ENCODE measurements around the gene WDR75. TPM values are rescaled to one million over a fixed set of nuclear protein-coding genes. Genes with fewer than 3 reads are reported as not detected.
"Not testable (repeated sequence)": the region's sequence is repeated elsewhere in the genome, so short reads cannot be mapped to it uniquely, and the experiment has no call there.

WDR75 gene
- 10 to 100 TPM; 29.7 to 44.0 (median 38.3) TPM for polyA plus RNA-seq (ENCODE audit: insufficient read length in 10 of 10)
- long read RNA-seq, donor 1, transcript WDR75-201 (21 exons, 2,701 nt) = major isoform, 5 of 17 reads
- long read RNA-seq, donor 1, partial matches to known transcripts = 10 of 17 reads
- long read RNA-seq, donor 1, other reads (novel, unspliced or antisense) = 0 of 17 reads
- long read RNA-seq, donor 2, transcript WDR75-201 (21 exons, 2,701 nt) = major isoform, 5 of 12 reads
- long read RNA-seq, donor 2, partial matches to known transcripts = 7 of 12 reads
- long read RNA-seq, donor 2, other reads (novel, unspliced or antisense) = 0 of 12 reads
- long read RNA-seq, donor 3 = 0 reads
- long read RNA-seq, donor 4, partial matches to known transcripts = 0 of 2 reads
- long read RNA-seq, donor 4, other reads (novel, unspliced or antisense) = 0 of 2 reads
- long read RNA-seq, donor 5, transcript WDR75-201 (21 exons, 2,701 nt) = major isoform, 5 of 6 reads
- long read RNA-seq, donor 5, partial matches to known transcripts = 0 of 6 reads
- long read RNA-seq, donor 5, other reads (novel, unspliced or antisense) = 0 of 6 reads
- long read RNA-seq, donor 6, full-length matches to known transcripts = 6 of 6 reads
- long read RNA-seq, donor 6, partial matches to known transcripts = 0 of 6 reads
- long read RNA-seq, donor 6, other reads (novel, unspliced or antisense) = 0 of 6 reads
- long read RNA-seq, donor 7, partial matches to known transcripts = 0 of 3 reads
- long read RNA-seq, donor 7, other reads (novel, unspliced or antisense) = 0 of 3 reads
- long read RNA-seq, donor 8, partial matches to known transcripts = 7 of 9 reads
- long read RNA-seq, donor 8, other reads (novel, unspliced or antisense) = 0 of 9 reads
- long read RNA-seq, donor 9 = 0 reads

GRCh38 chr2:189440947-189441708 lies at the start of gene WDR75:
Gene WDR75 (plus strand): TSS chr2:189441474. CDS start chr2:189441493, 19 bp downstream.
- peak; percentile 97 to 99 (median 97) for DNase-seq

DNA sequence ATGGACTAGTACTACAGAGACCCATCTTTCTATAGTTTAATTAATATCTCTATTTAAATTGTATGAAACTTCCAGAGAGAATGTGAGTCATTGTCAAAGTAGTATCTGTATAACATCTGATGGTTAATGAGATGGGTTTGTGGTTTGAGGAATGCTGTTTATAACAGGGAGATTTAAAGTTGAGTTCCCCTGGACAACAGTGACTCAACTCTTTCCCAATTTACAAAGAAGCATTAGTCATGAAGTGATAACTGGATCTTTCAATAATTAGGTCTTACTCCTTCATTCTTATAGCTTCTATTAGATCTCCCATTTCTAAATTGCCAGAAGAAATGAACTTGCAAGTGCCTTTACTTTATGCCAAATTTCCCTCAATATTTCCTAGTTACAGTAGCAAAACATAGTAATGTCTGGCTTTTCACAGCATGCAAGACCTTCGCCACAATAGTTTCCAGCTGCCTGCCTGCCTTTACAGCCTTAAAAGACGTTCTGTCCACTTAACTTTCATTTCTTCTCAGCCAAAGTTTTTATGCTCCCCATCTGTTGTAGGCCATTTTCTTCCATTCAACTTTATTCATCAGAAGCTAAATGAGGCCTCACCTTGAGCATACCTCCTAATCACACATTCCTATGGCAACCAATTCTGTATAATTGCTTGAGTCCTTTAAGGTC lies 47.7 kb upstream of the WDR75 start:
- peak; percentile 62 to 92 (median 72) for DNase-seq

DNA sequence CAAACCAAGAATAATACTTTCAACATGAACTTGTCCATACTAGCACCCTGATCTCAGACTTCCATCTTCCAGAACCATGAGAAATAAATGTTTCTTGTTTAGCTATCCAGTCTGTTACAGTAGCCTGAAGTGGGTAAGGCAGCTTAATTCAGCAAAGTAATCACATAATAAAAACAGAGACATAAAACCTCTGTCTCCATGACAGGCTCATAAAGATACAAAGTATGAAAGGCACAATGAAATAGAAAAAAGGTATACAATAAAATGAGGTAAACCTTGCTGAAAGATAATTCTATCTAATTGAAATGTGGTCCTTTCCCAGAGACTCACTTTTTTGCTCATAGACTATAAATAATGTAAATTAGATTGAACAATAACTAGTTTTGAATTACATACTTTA lies 46.7 kb upstream of the WDR75 start:
- no peak for DNase-seq

- DNase-seq = peak in 1 of 3 donors; percentile 39
Measured at GRCh38 chr2:189402932-189403331, 38.3 kb upstream of the WDR75 start.

DNA sequence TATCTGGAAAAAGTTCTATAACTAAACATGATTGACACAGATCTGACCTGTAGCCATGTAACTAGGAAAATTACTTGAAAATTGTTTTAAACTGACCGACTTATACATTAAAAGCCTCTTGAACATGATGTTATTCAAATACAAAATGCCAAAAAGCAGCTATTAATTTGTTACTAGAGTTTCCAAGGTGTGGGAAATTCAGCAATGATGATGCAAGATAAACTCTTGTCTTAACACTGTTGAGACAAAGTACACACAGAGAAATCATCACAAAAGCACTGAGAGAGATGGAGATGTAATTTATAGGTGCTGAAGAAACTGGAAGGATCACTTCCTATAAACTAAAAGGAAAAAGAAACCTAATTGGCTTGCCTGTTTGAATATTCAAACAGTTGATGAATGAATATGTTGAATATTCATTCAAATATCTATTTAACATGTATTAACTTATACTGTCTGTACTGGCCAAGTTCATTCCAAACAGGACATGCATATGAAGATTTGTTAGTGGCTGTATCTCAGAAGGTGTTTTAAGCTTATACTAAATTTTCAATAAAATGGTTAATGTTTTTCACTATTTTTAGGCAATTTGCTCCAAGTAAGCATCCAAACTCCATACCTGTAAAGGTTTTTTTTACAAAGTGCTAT lies 34.6 kb upstream of the WDR75 start:
- peak in 1 of 3 donors; percentile 72 for DNase-seq

GRCh38 chr2:189407281-189408209 lies 33.7 kb upstream of the WDR75 start:
- DNase-seq = peak; percentile 78 to 92 (median 81)

- no peak for DNase-seq
Measured at GRCh38 chr2:189408294-189408693, 33.0 kb upstream of the WDR75 start.

- DNase-seq = no peak
Measured at GRCh38 chr2:189409131-189409530, 32.1 kb upstream of the WDR75 start.

- DNase-seq = no peak
Measured at GRCh38 chr2:189409647-189410046, 31.6 kb upstream of the WDR75 start.

GRCh38 chr2:189411860-189412259 lies 29.4 kb upstream of the WDR75 start:
- peak; percentile 88 to 96 (median 90) for DNase-seq

- peak; percentile 74 to 89 (median 82) for DNase-seq
Measured at GRCh38 chr2:189412330-189412953, 28.8 kb upstream of the WDR75 start.

- DNase-seq = no peak
Measured at GRCh38 chr2:189413249-189413648, 28.0 kb upstream of the WDR75 start.

- DNase-seq = peak in 1 of 3 donors; percentile 47
Measured at GRCh38 chr2:189421644-189422043, 19.6 kb upstream of the WDR75 start.

GRCh38 chr2:189424961-189425360 lies 16.3 kb upstream of the WDR75 start:
- no peak for DNase-seq

DNA sequence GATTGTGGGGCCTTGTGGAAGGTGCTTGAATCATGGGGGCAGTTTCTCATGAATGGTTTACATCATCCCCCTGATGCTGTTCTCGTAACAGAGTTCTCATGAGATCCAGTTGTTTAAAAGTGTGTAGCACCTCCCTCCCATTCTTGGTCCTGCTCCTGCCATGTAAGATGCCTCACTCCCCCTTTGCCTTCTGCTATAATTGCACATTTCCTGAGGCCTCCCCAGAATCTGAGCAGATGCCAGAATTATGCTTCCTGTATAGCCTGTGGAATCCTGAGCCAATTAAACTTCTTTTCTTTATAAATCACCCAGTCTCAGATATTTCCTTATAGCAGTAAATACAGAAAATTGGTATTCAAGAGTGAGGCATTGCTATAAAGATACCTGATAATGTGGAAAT lies 15.6 kb upstream of the WDR75 start:
- DNase-seq = no peak

GRCh38 chr2:189426886-189427285 lies 14.4 kb upstream of the WDR75 start:
- DNase-seq = no peak

GRCh38 chr2:189427872-189428271 lies 13.4 kb upstream of the WDR75 start:
- no peak for DNase-seq

DNA sequence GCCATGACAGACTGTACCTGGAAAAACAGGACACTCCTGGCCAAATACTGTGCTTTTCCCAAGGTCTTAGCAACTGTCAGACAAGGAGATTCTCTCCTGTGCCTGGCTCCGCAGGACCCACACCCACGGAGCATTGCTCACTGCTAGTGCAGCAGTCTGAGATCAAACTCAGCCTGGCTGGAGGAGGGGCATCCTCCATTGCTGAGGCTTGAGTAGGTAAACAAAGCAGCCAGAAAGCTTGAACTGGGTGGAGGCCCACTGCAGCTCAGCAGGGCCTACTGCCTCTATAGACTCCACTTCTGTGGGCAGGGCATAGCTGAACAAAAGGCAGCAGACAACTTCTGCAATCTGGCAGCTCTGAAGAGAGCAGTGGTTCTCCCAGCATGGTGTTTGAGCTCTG lies 10.8 kb upstream of the WDR75 start:
- DNase-seq = not testable (repeated sequence)

DNA sequence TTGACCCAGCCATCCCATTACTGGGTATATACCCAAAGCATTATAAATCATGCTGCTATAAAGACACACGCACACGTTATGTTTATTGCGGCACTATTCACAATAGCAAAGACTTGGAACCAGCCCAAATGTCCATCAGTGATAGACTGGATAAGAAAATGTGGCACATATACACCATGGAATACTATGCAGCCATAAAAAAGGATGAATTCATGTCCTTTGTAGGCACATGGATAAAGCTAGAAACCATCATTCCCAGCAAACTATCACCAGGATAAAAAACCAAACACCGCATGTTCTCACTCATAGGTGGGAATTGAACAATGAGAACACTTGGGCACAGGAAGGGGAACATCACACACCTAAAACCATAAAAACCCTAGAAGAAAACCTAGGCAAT lies 5.5 kb upstream of the WDR75 start:
- not testable (repeated sequence) for DNase-seq

Measured in muscle of back (tissue), 13 donors.